ENCODE measurements around the gene TUB. TPM values are rescaled to one million over a fixed set of nuclear protein-coding genes. Genes with fewer than 3 reads are reported as not detected.
A peak's percentile ranks its signal among the peaks of the same experiment; 100 is the strongest.

TUB gene
- total and polyA plus RNA-seq, 2 donors (not counting 1 experiment from before 2014, with no cell fraction given): 9.6 to 10.4 TPM

GRCh38 chr11:8069771-8070170, 11.2 kb upstream of the TUB start:
- no peaks in the 10 kb centered on the region for H3K9me3 ChIP-seq (ENCODE audit: control insufficient read depth, insufficient read depth, low read depth, low read length)
- peaks cover 9% of the 10 kb centered on the region for H3K4me1 ChIP-seq (ENCODE audit: control insufficient read depth, extremely low read depth, insufficient read depth, low read length)
- no peak overlapping the region for H3K27ac ChIP-seq (ENCODE audit: insufficient read depth, low read length)
- H3K79me2 ChIP-seq (ENCODE audit: control insufficient read depth, insufficient read depth, low read length): no peaks in the 10 kb centered on the region
- no peaks in the 10 kb centered on the region for H4K20me1 ChIP-seq (ENCODE audit: control insufficient read depth, extremely low read depth, insufficient read depth, low read length)
- H3K4me2 ChIP-seq (ENCODE audit: extremely low read depth, insufficient read depth, low read length): no peak overlapping the region
- DNase-seq (ENCODE audit: low read depth in 2 of 2): no peak
- H3K4me3 ChIP-seq (replicated peaks in 1 of 4; ENCODE audit: control extremely low read depth in 1 of 4, insufficient read depth in 1 of 4, low read depth in 3 of 4, low read length in 4 of 4): no peak overlapping the region
- no peak overlapping the region for H2AFZ ChIP-seq (ENCODE audit: low read length)
- H3K36me3 ChIP-seq (ENCODE audit: control insufficient read depth, insufficient read depth, low read length): no peaks in the 10 kb centered on the region
- TF ChIP-seq CTCF (conservative IDR thresholded peaks at IDR 0.05 in 1 of 2, IDR thresholded peaks at IDR 0.05 in 1 of 2; ENCODE audit: low read depth in 1 of 2, low read length in 2 of 2) (no peak), EZH2 (IDR thresholded peaks at IDR 0.05; ENCODE audit: low read length, missing control alignments) (no peak)
- H3K27me3 ChIP-seq (ENCODE audit: control insufficient read depth, insufficient read depth, low read length): peaks cover 4% of the 10 kb centered on the region
- no peak overlapping the region for H3K9ac ChIP-seq (ENCODE audit: insufficient read depth, low read length)

- Histone ChIP-seq H3K79me2 (ENCODE audit: control insufficient read depth, insufficient read depth, low read length) (no peaks in the 10 kb centered on the region), H3K4me2 (ENCODE audit: extremely low read depth, insufficient read depth, low read length) (no peak overlapping the region), H3K9ac (ENCODE audit: insufficient read depth, low read length) (no peak overlapping the region), H2AFZ (ENCODE audit: low read length) (no peak overlapping the region), H3K9me3 (ENCODE audit: control insufficient read depth, insufficient read depth, low read depth, low read length) (no peaks in the 10 kb centered on the region), H3K27me3 (ENCODE audit: control insufficient read depth, insufficient read depth, low read length) (peaks cover 4% of the 10 kb centered on the region), H3K27ac (ENCODE audit: insufficient read depth, low read length) (no peak overlapping the region), H3K4me1 (ENCODE audit: control insufficient read depth, extremely low read depth, insufficient read depth, low read length) (peaks cover 9% of the 10 kb centered on the region), H3K4me3 (replicated peaks in 1 of 4; ENCODE audit: control extremely low read depth in 1 of 4, insufficient read depth in 1 of 4, low read depth in 3 of 4, low read length in 4 of 4) (no peak overlapping the region), H3K36me3 (ENCODE audit: control insufficient read depth, insufficient read depth, low read length) (no peaks in the 10 kb centered on the region), H4K20me1 (ENCODE audit: control insufficient read depth, extremely low read depth, insufficient read depth, low read length) (no peaks in the 10 kb centered on the region)
- DNase-seq (ENCODE audit: low read depth in 2 of 2): peak; percentile 22 to 74
- TF ChIP-seq EZH2 (IDR thresholded peaks at IDR 0.05; ENCODE audit: low read length, missing control alignments): no peak
- TF ChIP-seq CTCF (conservative IDR thresholded peaks at IDR 0.05 in 1 of 2, IDR thresholded peaks at IDR 0.05 in 1 of 2; ENCODE audit: low read depth in 1 of 2, low read length in 2 of 2): peak; percentile 43 to 47
Measured at GRCh38 chr11:8070417-8071115, 10.4 kb upstream of the TUB start.

GRCh38 chr11:8071616-8072581, 9.1 kb upstream of the TUB start:
- Histone ChIP-seq H3K4me2 (ENCODE audit: extremely low read depth, insufficient read depth, low read length) (no peak overlapping the region), H3K4me3 (replicated peaks in 1 of 4; ENCODE audit: control extremely low read depth in 1 of 4, insufficient read depth in 1 of 4, low read depth in 3 of 4, low read length in 4 of 4) (no peak overlapping the region), H3K27ac (ENCODE audit: insufficient read depth, low read length) (no peak overlapping the region), H3K79me2 (ENCODE audit: control insufficient read depth, insufficient read depth, low read length) (no peaks in the 10 kb centered on the region), H3K36me3 (ENCODE audit: control insufficient read depth, insufficient read depth, low read length) (no peaks in the 10 kb centered on the region), H3K27me3 (ENCODE audit: control insufficient read depth, insufficient read depth, low read length) (peaks cover 4% of the 10 kb centered on the region), H3K9me3 (ENCODE audit: control insufficient read depth, insufficient read depth, low read depth, low read length) (no peaks in the 10 kb centered on the region), H3K9ac (ENCODE audit: insufficient read depth, low read length) (no peak overlapping the region), H3K4me1 (ENCODE audit: control insufficient read depth, extremely low read depth, insufficient read depth, low read length) (peaks cover 9% of the 10 kb centered on the region), H2AFZ (ENCODE audit: low read length) (no peak overlapping the region), H4K20me1 (ENCODE audit: control insufficient read depth, extremely low read depth, insufficient read depth, low read length) (no peaks in the 10 kb centered on the region)
- TF ChIP-seq EZH2 (IDR thresholded peaks at IDR 0.05; ENCODE audit: low read length, missing control alignments): no peak
- TF ChIP-seq CTCF (conservative IDR thresholded peaks at IDR 0.05 in 1 of 2, IDR thresholded peaks at IDR 0.05 in 1 of 2; ENCODE audit: low read depth in 1 of 2, low read length in 2 of 2): no peak
- DNase-seq (ENCODE audit: low read depth in 2 of 2): no peak

Measured in fibroblast of lung (primary cell).